Caco-2 (cell line): ENCODE measurements around the gene CD34. TPM values are rescaled to one million over a fixed set of nuclear protein-coding genes. Genes with fewer than 3 reads are reported as not detected.

Experiments
- BruUV-seq: library from RNA; stranded (reverse); fragments of 400-500 nt; replicated peaks from 2 replicates; lab custom pipeline; 2021; lab: Mats Ljungman, UMichigan
- CTCF ChIA-PET: fragments of 300-600 bp; sonication (Branson Sonifier 250); formaldehyde crosslinking; loops from one replicate; lab custom pipeline; 2022; ENCODE audit warnings: antibody characterized with exemption; lab: Charles Lee
- POLR2A ChIA-PET: fragments of 300-600 bp; sonication (Branson Sonifier 250); formaldehyde crosslinking; loops from one replicate; lab custom pipeline; 2022; ENCODE audit warnings: antibody characterized with exemption; lab: Charles Lee
- DNase-seq, 2 experiments: peaks; one replicate each; pipeline versions ENCODE4 v3.0.0 to v3.0.0-alpha.2; 2020 to 2022
- H3K27me3 ChIP-seq: replicated peaks from 2 replicates; pipeline ENCODE4 v1.6.0; 2011; ENCODE audit warnings: low read length; ENCODE audit not compliant: control insufficient read depth, insufficient read depth
- H3K36me3 ChIP-seq: 2 replicates; pipeline ENCODE4 v1.5.1; 2011; ENCODE audit warnings: low read length; ENCODE audit not compliant: control insufficient read depth, insufficient read depth
- H3K4me1 ChIP-seq: fragments of 250-450 bp; sonication (Bioruptor Pico); 2 replicates; pipeline ENCODE4 v1.5.1; 2020; ENCODE audit warnings: mild to moderate bottlenecking
- H3K4me3 ChIP-seq: 2 replicates; pipeline ENCODE4 v1.5.1; 2011; ENCODE audit warnings: low read depth, mild to moderate bottlenecking, control low read depth, low read length
- H3K9me3 ChIP-seq: fragments of 250-450 bp; sonication (Bioruptor Pico); 2 replicates; pipeline ENCODE4 v1.5.1; 2020; ENCODE audit warnings: mild to moderate bottlenecking, moderate library complexity
- H3K27ac Mint-ChIP-seq: one replicate; pipeline ENCODE4 v1.8.0; 2022; ENCODE audit warnings: mixed read lengths; ENCODE audit not compliant: unreplicated experiment
- H3K27me3 Mint-ChIP-seq: one replicate; pipeline ENCODE4 v1.8.0; 2022; ENCODE audit warnings: mixed read lengths; ENCODE audit not compliant: insufficient read depth, unreplicated experiment
- H3K36me3 Mint-ChIP-seq: one replicate; pipeline ENCODE4 v1.8.0; 2022; ENCODE audit warnings: mild to moderate bottlenecking, mixed read lengths; ENCODE audit not compliant: insufficient read depth, unreplicated experiment
- H3K4me1 Mint-ChIP-seq: one replicate; pipeline ENCODE4 v1.8.0; 2022; ENCODE audit warnings: low read depth, mixed read lengths; ENCODE audit not compliant: unreplicated experiment
- H3K4me3 Mint-ChIP-seq: one replicate; pipeline ENCODE4 v1.8.0; 2022; ENCODE audit warnings: mild to moderate bottlenecking, moderate library complexity, mixed read lengths; ENCODE audit not compliant: unreplicated experiment
- H3K9me3 Mint-ChIP-seq: one replicate; pipeline ENCODE4 v1.8.0; 2022; ENCODE audit warnings: mixed read lengths; ENCODE audit not compliant: unreplicated experiment
- CTCF ChIP-seq, 2 experiments: fragments of 200-600 bp in 1 of 2; IDR thresholded peaks; 1 replicate in 1 of 2; 2 replicates in 1 of 2; pipeline versions ENCODE4 v1.5.1 to v1.8.0; 2011 to 2022; ENCODE audit warnings: antibody characterized with exemption in 1 of 2, control low read depth in 1 of 2, inconsistent platforms in 1 of 2, low read depth in 1 of 2, low read length in 1 of 2, mild to moderate bottlenecking in 1 of 2, moderate library complexity in 1 of 2; ENCODE audit not compliant: insufficient read depth in 1 of 2, severe bottlenecking in 1 of 2, unreplicated experiment in 1 of 2
- intact Hi-C: fragments of 100-400 bp; cut with micrococcal nuclease; formaldehyde crosslinking; loops from one replicate; pipeline ENCODE4 v1.10.0; 2022; ENCODE audit not compliant: unreplicated experiment
- total RNA-seq: library from RNA; stranded (reverse); gene quantifications from 2 replicates; pipeline ENCODE4 v1.2.3, GENCODE V29; 2022

CD34 gene
- total RNA-seq, 1 experiment from 2014 or later, result not detected

- Histone ChIP-seq H3K4me3 (peak overlapping the region; percentile 72), H3K27me3 (no peaks in the 10 kb centered on the region), H3K4me1 (peaks cover 41% of the 10 kb centered on the region), H3K9me3 (no peaks in the 10 kb centered on the region), H3K36me3 (no peaks in the 10 kb centered on the region)
- Mint-ChIP-seq H3K27ac (peak overlapping the region; percentile 82), H3K9me3 (no peaks in the 10 kb centered on the region), H3K27me3 (no peaks in the 10 kb centered on the region), H3K36me3 (peaks cover 17% of the 10 kb centered on the region), H3K4me3 (peak overlapping the region; percentile 74), H3K4me1 (peaks cover 50% of the 10 kb centered on the region)
- BruUV-seq, result no TSS peak
- intact Hi-C loops, result loop anchor here (1.0 kb wide), 2 partner anchors 15 to 42 kb away; no protein-coding TSS in a partner anchor
- peak; percentile 52 to 59 for DNase-seq
- ChIA-PET POLR2A (interaction anchor here (1.7 kb wide), 1 partner anchor 43 kb away, joined by 13 read pairs; no protein-coding TSS in a partner anchor), CTCF (interaction anchor here (1.0 to 3.6 kb wide), 7 partner anchors 15 to 375 kb away, joined by 3 to 47 read pairs (median 13); no protein-coding TSS in a partner anchor)
- no peak for TF ChIP-seq CTCF (IDR thresholded peaks at IDR 0.05; ENCODE audit: insufficient read depth in 1 of 2, low read depth in 1 of 2, low read length in 1 of 2, severe bottlenecking in 1 of 2, unreplicated experiment in 1 of 2)
Observed at GRCh38 chr1:207869859-207870258, 41.1 kb downstream of the CD34 start.

GRCh38 chr1:207868774-207869721 is 41.9 kb downstream of the CD34 start:
- ChIA-PET POLR2A (interaction anchor here (0.7 to 1.7 kb wide), 3 partner anchors 40 to 72 kb away, joined by 3 to 13 read pairs (median 4); no protein-coding TSS in a partner anchor), CTCF (interaction anchor here (0.5 to 3.6 kb wide), 17 partner anchors 9 to 376 kb away, joined by 3 to 47 read pairs (median 4); no protein-coding TSS in a partner anchor)
- H3K9me3 Mint-ChIP-seq, result no peaks in the 10 kb centered on the region
- H3K36me3 Mint-ChIP-seq, result peaks cover 17% of the 10 kb centered on the region
- peaks cover 2% of the 10 kb centered on the region; the same call in 1 of the 2 replicates for H3K36me3 ChIP-seq
- H3K4me1 Mint-ChIP-seq, result peaks cover 50% of the 10 kb centered on the region
- no peaks in the 10 kb centered on the region for H3K27me3 ChIP-seq
- TSS peak; percentile 37 for BruUV-seq
- intact Hi-C loops, result loop anchor here (1.0 kb wide), 1 partner anchor 41 kb away; no protein-coding TSS in a partner anchor
- H3K4me1 ChIP-seq, result peaks cover 49% of the 10 kb centered on the region
- H3K27me3 Mint-ChIP-seq, result no peaks in the 10 kb centered on the region
- H3K27ac Mint-ChIP-seq, result peak overlapping the region; percentile 82
- peak; percentile 72 to 77 for TF ChIP-seq CTCF (IDR thresholded peaks at IDR 0.05; ENCODE audit: insufficient read depth in 1 of 2, low read depth in 1 of 2, low read length in 1 of 2, severe bottlenecking in 1 of 2, unreplicated experiment in 1 of 2)
- H3K4me3 ChIP-seq, result peak overlapping the region; percentile 72
- DNase-seq, result peak; percentile 64 to 86
- peak overlapping the region; percentile 75 for H3K4me3 Mint-ChIP-seq
- no peaks in the 10 kb centered on the region for H3K9me3 ChIP-seq

GRCh38 chr1:207868251-207868773 is 42.6 kb downstream of the CD34 start:
- POLR2A ChIA-PET, result interaction anchor here (0.6 to 1.7 kb wide), 3 partner anchors 39 to 1547 kb away, joined by 3 to 13 read pairs (median 4); no protein-coding TSS in a partner anchor
- no peaks in the 10 kb centered on the region for H3K9me3 ChIP-seq
- H3K4me3 Mint-ChIP-seq, result peak overlapping the region; percentile 75
- H3K27ac Mint-ChIP-seq, result peak overlapping the region; percentile 21
- intact Hi-C loops, result no loop called here
- H3K9me3 Mint-ChIP-seq, result no peaks in the 10 kb centered on the region
- H3K36me3 ChIP-seq, result peaks cover 3% of the 10 kb centered on the region; the same call in 1 of the 2 replicates
- H3K27me3 Mint-ChIP-seq, result no peaks in the 10 kb centered on the region
- peaks cover 17% of the 10 kb centered on the region for H3K36me3 Mint-ChIP-seq
- H3K4me1 Mint-ChIP-seq, result peaks cover 46% of the 10 kb centered on the region
- TF ChIP-seq CTCF (IDR thresholded peaks at IDR 0.05; ENCODE audit: insufficient read depth in 1 of 2, low read depth in 1 of 2, low read length in 1 of 2, severe bottlenecking in 1 of 2, unreplicated experiment in 1 of 2), result no peak
- CTCF ChIA-PET, result interaction anchor here (0.5 to 3.6 kb wide), 15 partner anchors 8 to 377 kb away, joined by 3 to 47 read pairs (median 4); no protein-coding TSS in a partner anchor
- DNase-seq, result peak in 1 of 2 experiments; percentile 32
- peaks cover 45% of the 10 kb centered on the region for H3K4me1 ChIP-seq
- H3K27me3 ChIP-seq, result no peaks in the 10 kb centered on the region
- BruUV-seq, result no TSS peak
- H3K4me3 ChIP-seq, result peak overlapping the region; percentile 72
